ENCODE data around the gene VPS35L. TPM values are rescaled to one million over a fixed set of nuclear protein-coding genes. Genes with fewer than 3 reads are reported as not detected.

VPS35L gene
- total RNA-seq, 1 experiment from 2014 or later = 6.6 TPM

- Histone ChIP-seq H3K27me3 (ENCODE audit: low read length) (no peaks in the 10 kb centered on the region), H3K9me2 (replicated peaks; ENCODE audit: insufficient read depth, low read length) (no peaks in the 10 kb centered on the region), H3K79me2 (ENCODE audit: low read length) (no peaks in the 10 kb centered on the region), H4K20me1 (ENCODE audit: insufficient read depth, low read depth, low read length) (no peaks in the 10 kb centered on the region), H3K27ac (ENCODE audit: low read length) (no peak overlapping the region), H3K4me1 (ENCODE audit: low read length) (no peaks in the 10 kb centered on the region), H3K9ac (ENCODE audit: low read length) (no peak overlapping the region), H3K4me3 (ENCODE audit: low read length) (no peak overlapping the region), H3K36me3 (ENCODE audit: insufficient read depth, low read length) (no peaks in the 10 kb centered on the region), H3K4me2 (ENCODE audit: low read depth, low read length, poor library complexity, severe bottlenecking) (no peak overlapping the region), H2AFZ (ENCODE audit: low read length) (no peak overlapping the region), H3K9me3 (ENCODE audit: low read length) (no peaks in the 10 kb centered on the region)
- DNase-seq = no peak
These were observed 151.3 kb downstream of the VPS35L start for GRCh38 chr16:19706846-19707245.

- Histone ChIP-seq H3K27ac (ENCODE audit: low read length) (no peak overlapping the region), H3K9me2 (replicated peaks; ENCODE audit: insufficient read depth, low read length) (no peaks in the 10 kb centered on the region), H3K27me3 (ENCODE audit: low read length) (no peaks in the 10 kb centered on the region), H3K9me3 (ENCODE audit: low read length) (no peaks in the 10 kb centered on the region), H3K4me3 (ENCODE audit: low read length) (no peak overlapping the region), H4K20me1 (ENCODE audit: insufficient read depth, low read depth, low read length) (no peaks in the 10 kb centered on the region), H3K9ac (ENCODE audit: low read length) (no peak overlapping the region), H2AFZ (ENCODE audit: low read length) (no peak overlapping the region), H3K4me2 (ENCODE audit: low read depth, low read length, poor library complexity, severe bottlenecking) (no peak overlapping the region), H3K36me3 (ENCODE audit: insufficient read depth, low read length) (no peaks in the 10 kb centered on the region), H3K4me1 (ENCODE audit: low read length) (no peaks in the 10 kb centered on the region), H3K79me2 (ENCODE audit: low read length) (no peaks in the 10 kb centered on the region)
- no peak for DNase-seq
These were observed 152.2 kb downstream of the VPS35L start for GRCh38 chr16:19707569-19708295.

GRCh38 chr16:19708296-19709205 is 153.0 kb downstream of the VPS35L start:
- no peaks in the 10 kb centered on the region for H4K20me1 ChIP-seq (ENCODE audit: insufficient read depth, low read depth, low read length)
- no peaks in the 10 kb centered on the region for H3K9me3 ChIP-seq (ENCODE audit: low read length)
- H3K9ac ChIP-seq (ENCODE audit: low read length) = no peak overlapping the region
- H3K79me2 ChIP-seq (ENCODE audit: low read length) = no peaks in the 10 kb centered on the region
- H3K27me3 ChIP-seq (ENCODE audit: low read length) = no peaks in the 10 kb centered on the region
- no peaks in the 10 kb centered on the region for H3K4me1 ChIP-seq (ENCODE audit: low read length)
- no peaks in the 10 kb centered on the region for H3K36me3 ChIP-seq (ENCODE audit: insufficient read depth, low read length)
- H2AFZ ChIP-seq (ENCODE audit: low read length) = no peak overlapping the region
- no peak overlapping the region for H3K4me3 ChIP-seq (ENCODE audit: low read length)
- no peak overlapping the region for H3K4me2 ChIP-seq (ENCODE audit: low read depth, low read length, poor library complexity, severe bottlenecking)
- no peaks in the 10 kb centered on the region for H3K9me2 ChIP-seq (replicated peaks; ENCODE audit: insufficient read depth, low read length)
- DNase-seq = no peak
- H3K27ac ChIP-seq (ENCODE audit: low read length) = no peak overlapping the region

- H3K36me3 ChIP-seq (ENCODE audit: insufficient read depth, low read length) = no peaks in the 10 kb centered on the region
- H3K27me3 ChIP-seq (ENCODE audit: low read length) = no peaks in the 10 kb centered on the region
- no peak overlapping the region for H3K4me3 ChIP-seq (ENCODE audit: low read length)
- no peak overlapping the region for H3K4me2 ChIP-seq (ENCODE audit: low read depth, low read length, poor library complexity, severe bottlenecking)
- no peak overlapping the region for H3K9ac ChIP-seq (ENCODE audit: low read length)
- H3K79me2 ChIP-seq (ENCODE audit: low read length) = no peaks in the 10 kb centered on the region
- no peaks in the 10 kb centered on the region for H3K9me2 ChIP-seq (replicated peaks; ENCODE audit: insufficient read depth, low read length)
- no peaks in the 10 kb centered on the region for H3K4me1 ChIP-seq (ENCODE audit: low read length)
- H3K27ac ChIP-seq (ENCODE audit: low read length) = no peak overlapping the region
- no peak overlapping the region for H2AFZ ChIP-seq (ENCODE audit: low read length)
- H3K9me3 ChIP-seq (ENCODE audit: low read length) = no peaks in the 10 kb centered on the region
- no peak for DNase-seq
- no peaks in the 10 kb centered on the region for H4K20me1 ChIP-seq (ENCODE audit: insufficient read depth, low read depth, low read length)
These were observed 154.1 kb downstream of the VPS35L start for GRCh38 chr16:19709381-19710136.

- Histone ChIP-seq H2AFZ (ENCODE audit: low read length) (no peak overlapping the region), H3K36me3 (ENCODE audit: insufficient read depth, low read length) (no peaks in the 10 kb centered on the region), H3K9me3 (ENCODE audit: low read length) (no peaks in the 10 kb centered on the region), H3K27me3 (ENCODE audit: low read length) (no peaks in the 10 kb centered on the region), H3K4me3 (ENCODE audit: low read length) (no peak overlapping the region), H3K4me2 (ENCODE audit: low read depth, low read length, poor library complexity, severe bottlenecking) (no peak overlapping the region), H3K9me2 (replicated peaks; ENCODE audit: insufficient read depth, low read length) (no peaks in the 10 kb centered on the region), H3K79me2 (ENCODE audit: low read length) (peaks cover 5% of the 10 kb centered on the region; the same call in 1 of the 2 replicates), H4K20me1 (ENCODE audit: insufficient read depth, low read depth, low read length) (no peaks in the 10 kb centered on the region), H3K4me1 (ENCODE audit: low read length) (no peaks in the 10 kb centered on the region), H3K9ac (ENCODE audit: low read length) (no peak overlapping the region), H3K27ac (ENCODE audit: low read length) (no peak overlapping the region)
- DNase-seq = no peak
These were observed 154.8 kb downstream of the VPS35L start for GRCh38 chr16:19710191-19710908.

- Histone ChIP-seq H3K27ac (ENCODE audit: low read length) (no peak overlapping the region), H3K4me3 (ENCODE audit: low read length) (no peak overlapping the region), H3K4me2 (ENCODE audit: low read depth, low read length, poor library complexity, severe bottlenecking) (no peak overlapping the region), H2AFZ (ENCODE audit: low read length) (no peak overlapping the region), H3K79me2 (ENCODE audit: low read length) (peaks cover 11% of the 10 kb centered on the region), H3K9ac (ENCODE audit: low read length) (no peak overlapping the region), H3K9me2 (replicated peaks; ENCODE audit: insufficient read depth, low read length) (no peaks in the 10 kb centered on the region), H3K9me3 (ENCODE audit: low read length) (no peaks in the 10 kb centered on the region), H3K4me1 (ENCODE audit: low read length) (no peaks in the 10 kb centered on the region), H4K20me1 (ENCODE audit: insufficient read depth, low read depth, low read length) (no peaks in the 10 kb centered on the region), H3K36me3 (ENCODE audit: insufficient read depth, low read length) (no peaks in the 10 kb centered on the region), H3K27me3 (ENCODE audit: low read length) (no peaks in the 10 kb centered on the region)
- DNase-seq = no peak
These were observed 155.6 kb downstream of the VPS35L start for GRCh38 chr16:19710991-19711545.

GRCh38 chr16:19711643-19712042 is 156.1 kb downstream of the VPS35L start:
- H2AFZ ChIP-seq (ENCODE audit: low read length) = no peak overlapping the region
- no peaks in the 10 kb centered on the region for H3K36me3 ChIP-seq (ENCODE audit: insufficient read depth, low read length)
- H3K9me2 ChIP-seq (replicated peaks; ENCODE audit: insufficient read depth, low read length) = no peaks in the 10 kb centered on the region
- no peaks in the 10 kb centered on the region for H3K9me3 ChIP-seq (ENCODE audit: low read length)
- no peak overlapping the region for H3K4me2 ChIP-seq (ENCODE audit: low read depth, low read length, poor library complexity, severe bottlenecking)
- no peaks in the 10 kb centered on the region for H4K20me1 ChIP-seq (ENCODE audit: insufficient read depth, low read depth, low read length)
- no peak for DNase-seq
- no peak overlapping the region for H3K9ac ChIP-seq (ENCODE audit: low read length)
- H3K4me3 ChIP-seq (ENCODE audit: low read length) = no peak overlapping the region
- no peaks in the 10 kb centered on the region for H3K27me3 ChIP-seq (ENCODE audit: low read length)
- H3K27ac ChIP-seq (ENCODE audit: low read length) = no peak overlapping the region
- H3K4me1 ChIP-seq (ENCODE audit: low read length) = peaks cover 6% of the 10 kb centered on the region
- H3K79me2 ChIP-seq (ENCODE audit: low read length) = peaks cover 17% of the 10 kb centered on the region
